ENCODE measurements around the gene WAPL. TPM values are rescaled to one million over a fixed set of nuclear protein-coding genes. Genes with fewer than 3 reads are reported as not detected.

The WAPL gene
- total and polyA plus RNA-seq, 9 of the 15 experiments (the other 6 are each of a cell fraction or from before 2014, with no cell fraction given), result 14.3 to 36.4 (median 25.3) TPM

GRCh38 chr10:86533328-86533727, 11.7 kb upstream of the WAPL start (continued):
- TF ChIP-seq, protein P1, sequence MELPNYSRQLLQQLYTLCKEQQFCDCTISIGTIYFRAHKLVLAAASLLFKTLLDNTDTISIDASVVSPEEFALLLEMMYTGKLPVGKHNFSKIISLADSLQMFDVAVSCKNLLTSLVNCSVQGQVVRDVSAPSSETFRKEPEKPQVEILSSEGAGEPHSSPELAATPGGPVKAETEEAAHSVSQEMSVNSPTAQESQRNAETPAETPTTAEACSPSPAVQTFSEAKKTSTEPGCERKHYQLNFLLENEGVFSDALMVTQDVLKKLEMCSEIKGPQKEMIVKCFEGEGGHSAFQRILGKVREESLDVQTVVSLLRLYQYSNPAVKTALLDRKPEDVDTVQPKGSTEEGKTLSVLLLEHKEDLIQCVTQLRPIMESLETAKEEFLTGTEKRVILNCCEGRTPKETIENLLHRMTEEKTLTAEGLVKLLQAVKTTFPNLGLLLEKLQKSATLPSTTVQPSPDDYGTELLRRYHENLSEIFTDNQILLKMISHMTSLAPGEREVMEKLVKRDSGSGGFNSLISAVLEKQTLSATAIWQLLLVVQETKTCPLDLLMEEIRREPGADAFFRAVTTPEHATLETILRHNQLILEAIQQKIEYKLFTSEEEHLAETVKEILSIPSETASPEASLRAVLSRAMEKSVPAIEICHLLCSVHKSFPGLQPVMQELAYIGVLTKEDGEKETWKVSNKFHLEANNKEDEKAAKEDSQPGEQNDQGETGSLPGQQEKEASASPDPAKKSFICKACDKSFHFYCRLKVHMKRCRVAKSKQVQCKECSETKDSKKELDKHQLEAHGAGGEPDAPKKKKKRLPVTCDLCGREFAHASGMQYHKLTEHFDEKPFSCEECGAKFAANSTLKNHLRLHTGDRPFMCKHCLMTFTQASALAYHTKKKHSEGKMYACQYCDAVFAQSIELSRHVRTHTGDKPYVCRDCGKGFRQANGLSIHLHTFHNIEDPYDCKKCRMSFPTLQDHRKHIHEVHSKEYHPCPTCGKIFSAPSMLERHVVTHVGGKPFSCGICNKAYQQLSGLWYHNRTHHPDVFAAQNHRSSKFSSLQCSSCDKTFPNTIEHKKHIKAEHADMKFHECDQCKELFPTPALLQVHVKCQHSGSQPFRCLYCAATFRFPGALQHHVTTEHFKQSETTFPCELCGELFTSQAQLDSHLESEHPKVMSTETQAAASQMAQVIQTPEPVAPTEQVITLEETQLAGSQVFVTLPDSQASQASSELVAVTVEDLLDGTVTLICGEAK (IDR thresholded peaks at IDR 0.05), result no peak
- TF ChIP-seq, protein P1 (CRISPR knock-in tag; IDR thresholded peaks at IDR 0.05), result no peak
- TF ChIP-seq RBM14 (IDR thresholded peaks at IDR 0.05; ENCODE audit: borderline replicate concordance, insufficient read depth, low read depth, low read length) (no peak), TEAD1 (CRISPR knock-in tag; IDR thresholded peaks at IDR 0.05) (no peak), ILF3 (IDR thresholded peaks at IDR 0.05; ENCODE audit: borderline replicate concordance) (no peak), ZNF707 (CRISPR knock-in tag; conservative IDR thresholded peaks at IDR 0.05) (no peak), ZNF644 (tag; IDR thresholded peaks at IDR 0.05; ENCODE audit: low read depth) (no peak), TBL1XR1 (IDR thresholded peaks at IDR 0.05; ENCODE audit: low read length in 2 of 2) (no peak), NR2F6 (CRISPR knock-in tag; IDR thresholded peaks at IDR 0.05) (no peak), SIN3A (IDR thresholded peaks at IDR 0.05; ENCODE audit: borderline replicate concordance in 2 of 2, control insufficient read depth in 1 of 2, low read depth in 2 of 2, low read length in 2 of 2) (no peak), HNRNPL (IDR thresholded peaks at IDR 0.05; ENCODE audit: low read depth, low read length) (no peak), PHF8 (IDR thresholded peaks at IDR 0.05; ENCODE audit: borderline replicate concordance, low read length) (no peak), ZNF133 (CRISPR knock-in tag; IDR thresholded peaks at IDR 0.05) (no peak)

Data from K562 (cell line).